HepG2 (cell line): ENCODE results near the gene MSANTD1. TPM values are rescaled to one million over a fixed set of nuclear protein-coding genes. Genes with fewer than 3 reads are reported as not detected.
A peak's percentile ranks its signal among the peaks of the same experiment; 100 is the strongest.

Experiments used
- ATAC-seq: fragments of 200-7000 bp; cut with Tn5 transposase; 3 replicates; pipeline ENCODE4 v1.9.1; 2020; ENCODE audit warnings: mild to moderate bottlenecking, moderate library complexity
- BruUV-seq: library from RNA; stranded (reverse); fragments of 400-500 nt; replicated peaks from 2 replicates; lab custom pipeline; 2021; lab: Mats Ljungman, UMichigan
- CTCF ChIA-PET: fragments of 300-600 bp; formaldehyde crosslinking; extraction: SDS; loops from one replicate; lab custom pipeline; 2021; ENCODE audit warnings: low total read pairs, inconsistent platforms, low intra/inter-chr PET ratio; lab: Yijun Ruan, JAX
- POLR2A ChIA-PET: fragments of 350-600 bp; sonication (Branson Sonifier 250); formaldehyde crosslinking; loops from one replicate; lab custom pipeline; 2020; ENCODE audit warnings: antibody characterized with exemption, inconsistent platforms; lab: Yijun Ruan, JAX
- DNase-seq: peaks from one replicate; pipeline ENCODE4 v3.0.0-alpha.2; 2015; ENCODE audit warnings: low spot score
- FAIRE-seq: peaks from 3 replicates; lab custom pipeline; 2011; peaks lifted over from hg19 to GRCh38; lab: Jason Lieb, UNC
- H2AFZ ChIP-seq: one replicate; pipeline ENCODE4 v1.6.1; 2011; ENCODE audit warnings: low read length, inconsistent platforms
- H3K27ac ChIP-seq: fragments of 300-600 bp; 3 replicates; pipeline ENCODE4 v1.8.0; 2011; ENCODE audit warnings: mixed run types, mild to moderate bottlenecking, mixed read lengths, low read length, inconsistent platforms; ENCODE audit not compliant: insufficient read depth; ENCODE audit errors: extremely low read length
- H3K27me3 ChIP-seq, 2 experiments: fragments of 200-600 bp in 1 of 2; 2 replicates in 1 of 2; 3 replicates in 1 of 2; pipeline versions ENCODE4 v1.6.0 to v1.8.0; 2011; ENCODE audit warnings: low read length in 2 of 2, mild to moderate bottlenecking in 2 of 2, moderate library complexity in 2 of 2, inconsistent platforms in 1 of 2; ENCODE audit not compliant: insufficient read depth in 2 of 2, control insufficient read depth in 1 of 2
- H3K36me3 ChIP-seq, 2 experiments: fragments of 200-600 bp in 1 of 2; replicated peaks in 1 of 2; 2 replicates in 1 of 2; 3 replicates in 1 of 2; pipeline versions ENCODE4 v1.5.1 to v1.8.0; 2011; ENCODE audit warnings: low read length in 2 of 2, inconsistent platforms in 1 of 2; ENCODE audit not compliant: insufficient read depth in 2 of 2, control insufficient read depth in 1 of 2
- H3K4me1 ChIP-seq: 2 replicates; pipeline ENCODE4 v1.5.1; 2012; ENCODE audit warnings: low read length, inconsistent platforms; ENCODE audit not compliant: insufficient read depth
- H3K4me2 ChIP-seq: 2 replicates; pipeline ENCODE4 v1.6.0; 2011; ENCODE audit warnings: low read depth, low read length, inconsistent platforms
- H3K4me3 ChIP-seq, 3 experiments: fragments of 200-600 bp in 1 of 3; sonication (generic), shearing (Covaris generic) in 1 of 3; replicated peaks in 1 of 3; 2 replicates each; pipeline ENCODE4 v1.5.1; 2011 to 2016; ENCODE audit warnings: low read length in 3 of 3, inconsistent platforms in 2 of 3, low read depth in 2 of 3, mild to moderate bottlenecking in 2 of 3, control low read depth in 1 of 3, mixed read lengths in 1 of 3; ENCODE audit not compliant: insufficient read depth in 1 of 3
- H3K79me2 ChIP-seq: one replicate; pipeline ENCODE4 v1.6.1; 2011; ENCODE audit warnings: low read length, inconsistent platforms; ENCODE audit not compliant: insufficient read depth
- H3K9ac ChIP-seq: 2 replicates; pipeline ENCODE4 v1.6.0; 2011; ENCODE audit warnings: mild to moderate bottlenecking, low read depth, low read length, inconsistent platforms; ENCODE audit not compliant: insufficient read depth
- H3K9me3 ChIP-seq: 2 replicates; pipeline ENCODE4 v1.5.1; 2012; ENCODE audit warnings: mild to moderate bottlenecking, low read length
- H4K20me1 ChIP-seq: 2 replicates; pipeline ENCODE4 v1.6.0; 2011; ENCODE audit warnings: inconsistent platforms, mild to moderate bottlenecking, low read length, moderate library complexity; ENCODE audit not compliant: insufficient read depth
- AGO2 ChIP-seq: fragments of 200-400 bp; formaldehyde crosslinking; optimal IDR thresholded peaks from 2 replicates; pipeline ENCODE3; 2017; ENCODE audit warnings: mild to moderate bottlenecking, low read depth, low read length, moderate library complexity
- ERF ChIP-seq: IDR thresholded peaks from 2 replicates; pipeline ENCODE4 v1.6.1; 2018; ENCODE audit warnings: missing biosample characterization, missing genetic modification reagents
- ISX ChIP-seq: sonication (generic); formaldehyde crosslinking; conservative IDR thresholded peaks from 2 replicates; pipeline ENCODE4 v1.5.0; 2020; ENCODE audit warnings: missing genetic modification reagents
- MTF1 ChIP-seq: sonication (generic); formaldehyde crosslinking; IDR thresholded peaks from 2 replicates; pipeline ENCODE4 v1.5.0; 2020; ENCODE audit warnings: missing genetic modification reagents
- NFYC ChIP-seq: IDR thresholded peaks from 2 replicates; pipeline ENCODE4 v1.6.1; 2016; ENCODE audit warnings: missing genetic modification reagents, missing compliant biosample characterization
- ZNF562 ChIP-seq: sonication (generic); formaldehyde crosslinking; IDR thresholded peaks from 2 replicates; pipeline ENCODE4 v1.8.0; 2022; ENCODE audit warnings: missing genetic modification reagents, borderline replicate concordance
- WGBS: methylation state at CpG from one replicate; pipeline ENCODE4 v1.1.6; 2017; ENCODE audit warnings: low lambda C conversion rate; 5-methylcytosine and 5-hydroxymethylcytosine counted together
- in situ Hi-C: cut with HindIII; loops from 2 replicates; pipeline ENCODE4 v1.10.0; 2017; ENCODE audit warnings: low pct_unique_long_range_greater_than_20kb; ENCODE audit not compliant: extremely low pct_ligation_motif_present
- intact Hi-C: fragments of 100-400 bp; cut with micrococcal nuclease; formaldehyde crosslinking; loops from one replicate; pipeline ENCODE4 v1.10.0; 2022; ENCODE audit not compliant: unreplicated experiment
- polyA plus RNA-seq, 8 experiments: library from polyadenylated mRNA; depleted of rRNA in 3 of 8; stranded (reverse) in 7 of 8; unstranded in 1 of 8; fragments of >200 nt; fragmentation: Illumina TruSeq in 4 of 8; extraction: Trizol in 4 of 8; gene quantifications; 2 replicates each; pipeline versions ENCODE4 v1.2.1 to v1.2.3, GENCODE V29; 2011 to 2016; ENCODE audit warnings: low read depth in 4 of 8, missing spikeins in 1 of 8, mixed read lengths in 1 of 8; ENCODE audit not compliant: insufficient read depth in 1 of 8
- total RNA-seq, 5 experiments: library from RNA; depleted of rRNA; stranded (reverse); fragments of >200 nt; fragmentation: Illumina TruSeq; extraction: Trizol; gene quantifications; 2 replicates each; pipeline ENCODE4 v1.2.3, GENCODE V29; 2016; ENCODE audit warnings: low read depth in 1 of 5
- TF ChIP-seq, protein P1 (sequence below): sonication (generic); formaldehyde crosslinking; IDR thresholded peaks from 2 replicates; pipeline ENCODE4 v1.5.0; 2020; ENCODE audit warnings: missing genetic modification reagents, mild to moderate bottlenecking, borderline replicate concordance
- TF ChIP-seq, protein P2 (sequence below), 2 experiments: fragments of 450-650 bp in 1 of 2; sonication (generic) in 1 of 2; formaldehyde crosslinking; IDR thresholded peaks; 2 replicates each; pipeline versions ENCODE4 v1.5.0 to v1.8.0; 2020 to 2022; ENCODE audit warnings: mild to moderate bottlenecking in 1 of 2, missing genetic modification reagents in 1 of 2

The MSANTD1 gene
- total and polyA plus RNA-seq, 2 of the 13 experiments (the other 11 are each of a cell fraction or from before 2014, with no cell fraction given), result 0.22 to 0.40 TPM

DNA sequence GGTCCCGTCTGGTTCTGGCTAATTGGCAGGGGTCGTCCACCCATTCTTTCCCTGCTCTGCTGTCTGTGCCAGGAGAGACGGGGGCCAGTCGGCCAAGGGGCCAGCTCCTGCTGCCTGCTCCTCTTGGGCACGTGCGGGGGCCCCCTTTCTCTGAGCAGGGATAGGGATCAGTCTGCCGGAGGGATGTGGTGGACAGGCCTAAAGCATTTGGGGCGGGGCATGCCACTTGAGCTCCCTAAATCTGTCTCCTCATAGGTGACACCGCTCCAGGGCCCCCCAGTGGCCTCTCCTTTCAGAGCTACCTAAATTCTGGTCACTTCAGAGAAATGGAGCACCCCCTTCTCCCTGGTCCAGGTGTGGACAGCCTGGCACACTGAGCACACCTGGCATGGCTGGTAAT lies 4.2 kb upstream of the MSANTD1 start:
- DNase-seq (no peak), ATAC-seq (no peak)
- Histone ChIP-seq H3K9me3 (no peaks in the 10 kb centered on the region), H2AFZ (no peak overlapping the region), H3K27ac (no peak overlapping the region), H4K20me1 (0 out of 2 replicates have a peak, but pooled peaks cover 3% of the 10 kb centered on the region), H3K4me1 (peaks cover 8% of the 10 kb centered on the region), H3K79me2 (no peaks in the 10 kb centered on the region), H3K9ac (no peak overlapping the region), H3K4me3 (no peak overlapping the region)
- 90% methylated on average over 2 of the region's 9 CpGs for WGBS
- TF ChIP-seq ZNF562 (CRISPR knock-in tag) (no peak), ISX (CRISPR knock-in tag) (no peak), MTF1 (CRISPR knock-in tag) (no peak), AGO2 (peak; percentile 4), NFYC (CRISPR knock-in tag) (no peak), ERF (no peak)
- TF ChIP-seq, protein P1, sequence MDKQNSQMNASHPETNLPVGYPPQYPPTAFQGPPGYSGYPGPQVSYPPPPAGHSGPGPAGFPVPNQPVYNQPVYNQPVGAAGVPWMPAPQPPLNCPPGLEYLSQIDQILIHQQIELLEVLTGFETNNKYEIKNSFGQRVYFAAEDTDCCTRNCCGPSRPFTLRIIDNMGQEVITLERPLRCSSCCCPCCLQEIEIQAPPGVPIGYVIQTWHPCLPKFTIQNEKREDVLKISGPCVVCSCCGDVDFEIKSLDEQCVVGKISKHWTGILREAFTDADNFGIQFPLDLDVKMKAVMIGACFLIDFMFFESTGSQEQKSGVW (CRISPR knock-in tag), result no peak
- TF ChIP-seq, protein P2, sequence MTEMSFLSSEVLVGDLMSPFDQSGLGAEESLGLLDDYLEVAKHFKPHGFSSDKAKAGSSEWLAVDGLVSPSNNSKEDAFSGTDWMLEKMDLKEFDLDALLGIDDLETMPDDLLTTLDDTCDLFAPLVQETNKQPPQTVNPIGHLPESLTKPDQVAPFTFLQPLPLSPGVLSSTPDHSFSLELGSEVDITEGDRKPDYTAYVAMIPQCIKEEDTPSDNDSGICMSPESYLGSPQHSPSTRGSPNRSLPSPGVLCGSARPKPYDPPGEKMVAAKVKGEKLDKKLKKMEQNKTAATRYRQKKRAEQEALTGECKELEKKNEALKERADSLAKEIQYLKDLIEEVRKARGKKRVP (CRISPR knock-in tag; IDR thresholded peaks at IDR 0.05), result no peak
- TF ChIP-seq, all 625 proteins: peak for 1
- POLR2A ChIA-PET, result no interaction called here
- intact Hi-C loops, result no loop called here
- Histone ChIP-seq H3K27me3 (no peaks in the 10 kb centered on the region), H3K4me2 (no peak overlapping the region), H3K36me3 (peaks cover 9 to 19% of the 10 kb centered on the region in 2 experiments; a peak in 4 of 5 replicates)
- no peak for FAIRE-seq
- in situ Hi-C loops, result no loop called here
- CTCF ChIA-PET, result no interaction called here
- BruUV-seq, result no TSS peak
